Hematopoietic multipotent progenitor cell treated with erythropoietin and hydrocortisone succinate and interleukin-3 and kit ligand, for 15 days (in vitro differentiated cells): Measurements from ENCODE around the gene SHROOM2.

ENCODE experiments used
- DNase-seq: peaks from one replicate; pipeline ENCODE4 v3.0.0-alpha.2; 2015; ENCODE audit warnings: low spot score

Gene SHROOM2

DNA sequence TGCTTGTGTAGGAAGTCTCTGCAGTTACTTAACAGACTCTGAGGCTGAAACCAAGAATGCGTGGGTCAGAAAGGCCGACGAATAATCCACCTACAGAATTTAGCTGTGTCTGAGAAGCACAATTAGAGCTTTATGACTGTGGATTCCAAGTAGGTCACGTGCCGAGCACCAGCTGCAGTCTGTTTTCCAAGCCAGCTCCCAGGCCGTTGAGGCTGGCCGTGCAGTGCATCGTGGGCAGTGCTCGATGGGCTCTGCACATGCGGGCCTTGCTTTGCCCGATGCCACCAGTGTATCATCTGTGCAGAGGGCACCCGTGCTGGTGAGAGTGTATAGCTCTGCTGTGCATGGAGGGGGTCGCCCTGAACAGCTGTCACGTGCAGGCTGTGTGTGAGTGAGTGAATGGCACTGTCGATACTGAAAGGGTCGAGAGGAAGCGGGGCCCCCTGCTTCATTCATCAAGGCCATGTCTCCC is 113.4 kb downstream of the SHROOM2 start:
- DNase-seq, result no peak

DNA sequence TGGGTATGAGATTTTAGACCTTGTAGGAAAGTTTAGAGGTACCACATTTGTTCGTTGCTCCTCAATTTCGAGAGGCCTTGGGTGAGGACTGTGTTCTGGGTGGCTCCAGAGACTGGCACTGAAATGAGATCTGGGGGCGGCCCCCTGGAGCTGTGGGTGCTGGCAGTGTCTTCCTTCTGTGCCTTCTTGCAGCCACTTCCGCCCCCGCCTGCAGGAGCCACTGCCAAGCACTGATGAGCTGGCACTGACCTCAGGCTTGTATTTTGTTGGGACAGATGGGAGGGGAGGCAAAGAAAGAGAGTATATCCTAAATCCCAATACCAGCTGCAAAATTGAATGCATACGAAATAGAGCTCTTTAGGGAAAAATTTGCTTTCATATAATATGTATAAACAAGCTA is 116.4 kb downstream of the SHROOM2 start:
- DNase-seq, result no peak

DNA sequence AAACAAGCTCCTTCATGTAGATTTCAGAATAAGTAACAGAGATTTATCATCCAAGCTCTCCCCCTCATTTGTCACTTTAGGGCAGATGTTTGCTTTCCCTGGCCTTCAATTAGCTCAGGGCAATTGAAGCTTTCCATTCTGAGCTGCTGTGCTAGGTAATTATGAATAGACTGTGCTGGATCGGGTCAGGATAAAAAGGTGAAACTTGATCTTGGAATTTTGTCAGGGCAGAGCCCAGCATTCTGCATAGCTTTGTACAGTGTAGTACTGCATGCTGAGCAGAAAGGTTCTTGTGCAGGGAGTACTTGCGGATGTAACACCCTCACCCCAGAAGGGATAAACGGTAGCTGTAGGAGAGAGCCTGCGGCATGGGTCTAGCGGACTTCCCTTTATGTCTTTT is 116.9 kb downstream of the SHROOM2 start:
- DNase-seq, result no peak

DNA sequence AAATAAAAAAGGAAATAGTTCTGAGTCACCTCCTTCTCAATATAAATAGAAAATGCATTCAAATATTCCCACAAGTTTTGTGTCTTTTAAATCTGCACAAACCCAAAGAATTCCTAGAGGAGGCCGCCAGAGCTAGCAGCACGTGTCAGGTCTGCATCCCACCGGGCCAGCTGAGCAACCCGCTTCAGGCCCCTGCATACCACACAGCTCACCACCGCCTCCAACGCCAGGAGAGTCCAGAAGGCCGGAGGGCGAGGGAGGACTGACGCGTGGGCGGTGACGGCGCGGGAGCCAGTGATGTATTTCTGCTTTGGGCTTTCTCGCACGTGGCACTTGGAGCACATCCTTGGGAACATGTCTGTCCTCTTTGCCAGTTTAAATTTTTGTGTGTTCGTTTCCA is 119.1 kb downstream of the SHROOM2 start:
- DNase-seq, result no peak

DNA sequence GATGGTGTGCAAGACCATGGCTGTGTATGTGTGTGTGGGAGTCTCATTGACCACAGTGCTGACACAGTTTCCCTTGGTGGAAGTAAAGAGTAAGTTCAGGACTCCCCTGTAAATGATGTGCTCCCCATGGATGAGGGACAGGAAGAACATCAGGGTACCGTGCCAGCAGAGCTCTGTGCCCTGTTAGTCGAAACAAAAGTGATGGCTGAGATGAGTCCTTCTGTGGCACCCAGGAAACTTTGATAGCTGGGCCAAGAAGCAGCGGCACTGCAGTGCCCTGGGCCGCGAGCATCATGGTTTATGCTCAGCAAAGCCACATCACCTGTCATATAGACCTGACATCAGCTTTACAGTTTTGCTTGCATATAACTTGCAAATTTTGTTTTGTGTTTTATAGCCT is 119.5 kb downstream of the SHROOM2 start:
- DNase-seq, result no peak

DNA sequence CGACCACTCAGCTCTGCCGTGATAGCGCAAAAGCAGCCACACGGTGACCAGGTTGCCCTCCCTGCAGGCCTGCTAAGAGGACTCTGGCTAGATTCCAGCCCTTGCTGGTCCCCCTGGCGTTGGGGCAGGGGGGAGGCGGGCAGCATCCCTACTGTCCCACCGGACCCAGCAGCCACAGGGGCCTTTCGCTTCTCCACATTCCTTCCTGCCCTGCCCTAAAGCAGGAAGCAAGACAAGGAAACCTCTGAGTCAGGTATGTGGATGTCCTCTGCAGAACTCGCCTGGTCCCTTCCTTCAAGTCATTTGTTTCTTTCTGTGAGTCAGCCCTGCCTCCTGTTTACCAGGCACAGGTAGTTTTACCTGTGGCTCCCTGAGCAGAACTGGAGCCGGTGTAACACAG is 120.7 kb downstream of the SHROOM2 start:
- DNase-seq, result no peak

DNA sequence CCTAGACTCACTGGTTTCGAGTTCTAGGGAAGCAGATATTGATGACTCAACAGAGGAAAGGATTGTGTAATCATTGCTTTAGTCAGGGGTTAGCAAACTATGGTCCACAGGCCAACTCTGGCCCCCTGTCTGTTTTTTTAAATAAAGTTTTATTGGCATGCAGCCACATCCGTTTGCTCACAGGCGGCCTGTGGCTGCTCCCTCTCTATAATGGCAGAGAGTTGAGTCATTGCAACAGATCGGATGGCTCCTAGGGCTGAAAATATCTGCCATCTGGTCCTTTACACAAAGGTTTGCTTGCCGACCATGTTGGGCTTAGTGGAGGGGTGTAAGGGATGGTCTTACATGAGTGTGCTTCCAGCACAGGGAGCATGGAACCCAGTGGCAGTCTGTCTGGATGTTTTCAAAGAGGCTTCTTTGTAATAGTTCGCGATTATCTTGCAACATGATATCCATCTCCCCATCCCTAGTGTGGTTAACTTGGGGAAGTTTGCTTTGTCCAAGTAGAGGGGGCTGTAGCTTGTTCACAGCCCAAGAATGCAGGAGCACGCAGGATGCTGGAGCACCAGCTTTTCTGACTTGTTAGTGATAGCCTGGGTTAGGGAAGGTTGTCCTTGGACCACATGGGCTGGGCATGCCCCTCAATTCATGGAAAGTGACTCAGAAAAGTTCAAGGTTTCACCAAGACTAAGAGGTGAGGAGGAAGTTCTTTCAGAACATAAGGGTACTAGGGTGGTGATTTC is 121.6 kb downstream of the SHROOM2 start:
- DNase-seq, result no peak

DNA sequence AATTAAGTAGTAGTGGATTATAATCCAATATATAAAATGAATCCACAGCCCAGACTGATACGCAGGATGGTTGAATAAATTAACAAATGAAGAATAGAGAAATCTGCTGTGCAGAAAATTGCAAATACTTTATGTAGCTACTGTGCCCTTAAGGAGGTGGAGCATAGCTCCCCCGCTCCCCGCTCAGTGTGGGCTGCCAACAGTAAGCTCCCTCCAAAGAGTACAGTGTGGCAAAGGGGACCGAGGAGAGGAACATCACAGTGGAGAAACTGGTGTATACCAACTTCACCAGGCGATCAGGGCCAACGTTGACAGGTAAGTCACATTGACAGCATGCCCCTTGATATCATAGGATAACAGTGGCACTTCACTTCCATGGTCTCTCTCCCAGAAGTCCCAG is 123.0 kb downstream of the SHROOM2 start:
- DNase-seq, result no peak

DNA sequence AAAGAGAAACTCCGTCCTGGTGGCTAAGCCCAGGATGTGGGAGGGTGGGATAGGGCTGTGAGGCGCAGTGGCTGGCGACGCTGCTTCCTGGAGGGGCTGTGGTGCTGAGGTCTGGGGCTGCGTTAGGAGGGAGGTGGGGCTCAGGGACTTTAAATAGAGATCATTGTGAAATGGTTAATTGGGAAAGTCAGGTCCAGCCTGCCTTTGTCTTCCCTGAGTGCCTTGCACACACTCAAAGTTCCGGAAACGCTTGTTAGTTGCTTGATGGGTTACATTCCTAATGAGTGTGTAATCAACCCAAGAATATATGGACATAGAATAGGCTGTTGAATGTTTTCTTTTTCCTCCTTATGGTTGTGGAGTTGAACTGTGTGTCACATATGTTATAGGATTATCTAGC is 125.3 kb downstream of the SHROOM2 start:
- DNase-seq, result no peak

DNA sequence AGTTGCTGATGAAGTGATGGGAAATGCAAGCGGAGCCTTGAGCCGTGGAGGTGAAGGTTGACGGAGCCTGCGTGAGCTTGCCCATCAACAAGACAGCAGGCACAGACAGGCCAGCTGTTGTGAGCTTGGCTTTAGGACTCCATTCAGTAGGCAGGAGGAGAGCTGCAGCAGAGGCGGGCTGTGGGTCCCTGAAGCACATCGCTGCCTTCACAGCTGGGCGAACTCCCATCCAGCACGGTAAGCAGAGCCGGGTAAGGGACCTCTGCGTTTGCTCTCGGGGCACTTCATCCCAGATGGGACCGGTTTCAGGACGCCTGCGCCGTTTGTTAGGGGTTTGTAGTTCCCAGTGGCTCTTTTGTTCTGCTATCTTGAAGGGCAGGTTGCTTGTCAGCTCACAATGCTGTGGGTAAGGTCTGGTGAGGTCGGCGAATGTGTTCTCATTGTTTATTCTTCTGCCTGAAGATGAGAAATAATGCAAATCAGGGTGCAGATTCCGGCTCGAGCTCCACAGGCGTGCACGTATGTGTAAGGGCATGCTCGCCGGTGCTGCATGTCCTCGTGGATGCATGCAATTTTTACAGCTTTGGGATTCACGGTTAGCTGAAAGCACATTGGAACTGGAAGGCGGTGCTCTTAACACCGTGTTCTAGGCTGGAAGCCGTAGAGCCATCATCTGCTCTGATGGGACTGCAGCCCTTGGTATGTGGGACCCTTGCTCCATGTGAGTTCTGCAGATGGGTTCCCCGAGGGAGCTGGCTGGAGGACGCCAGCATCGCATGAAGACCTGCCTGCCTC is 126.3 kb downstream of the SHROOM2 start:
- DNase-seq, result no peak

DNA sequence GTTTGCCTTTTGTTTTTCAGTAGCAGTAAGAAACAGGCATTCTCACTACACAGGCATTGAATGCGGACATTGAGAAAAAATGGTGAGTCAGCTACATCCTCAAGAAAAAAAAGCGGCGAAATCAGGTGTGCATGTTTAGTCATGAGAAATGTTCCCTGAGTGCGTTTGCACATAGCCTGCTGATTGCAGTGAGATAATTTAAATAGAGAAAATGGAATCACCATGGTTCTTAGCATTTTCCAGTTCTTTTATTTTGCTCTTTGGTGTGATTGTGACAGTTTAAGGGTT is 126.9 kb downstream of the SHROOM2 start:
- DNase-seq, result no peak

DNA sequence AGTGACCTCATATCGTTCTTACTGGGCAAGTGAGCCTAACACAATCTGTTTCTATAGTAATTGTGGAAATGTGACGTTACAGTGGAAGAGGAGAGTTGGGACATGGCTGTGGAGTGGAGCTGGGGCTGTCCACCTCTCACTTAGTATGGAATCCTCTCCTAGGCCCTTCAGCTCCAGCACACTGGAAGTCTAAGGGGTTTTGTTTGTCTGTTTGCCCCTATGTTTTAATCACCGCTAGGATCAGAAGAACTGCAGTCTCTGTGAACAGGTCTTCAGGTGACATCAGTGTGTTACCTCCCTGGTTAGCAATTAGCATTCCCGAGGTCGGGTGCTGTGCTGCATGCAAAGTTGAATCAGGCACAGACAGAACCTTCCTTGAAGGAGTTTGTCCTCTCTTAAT is 131.6 kb downstream of the SHROOM2 start:
- DNase-seq, result no peak

DNA sequence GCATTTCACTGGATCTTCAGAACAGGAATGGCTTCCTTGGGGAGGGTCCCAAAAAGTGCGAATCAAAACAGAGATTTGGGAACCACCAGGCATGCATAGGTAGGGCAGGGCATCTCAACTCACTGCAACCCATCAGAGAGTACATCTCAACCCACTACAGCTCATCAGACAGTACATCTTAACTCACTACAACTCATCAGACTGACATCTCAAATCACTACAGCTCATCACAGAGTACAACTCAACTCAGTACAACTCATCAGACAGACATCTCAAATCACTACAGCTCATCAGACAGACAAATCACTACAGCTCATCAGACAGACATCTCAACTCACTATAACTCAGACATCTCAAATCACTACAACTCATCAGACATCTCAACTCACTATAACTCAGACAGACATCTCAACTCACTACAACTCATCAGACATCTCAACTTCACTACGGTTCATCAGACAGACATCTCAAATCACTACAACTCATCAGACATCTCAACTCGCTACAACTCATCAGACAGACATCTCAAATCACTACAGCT is 133.5 kb downstream of the SHROOM2 start:
- no peak for DNase-seq

DNA sequence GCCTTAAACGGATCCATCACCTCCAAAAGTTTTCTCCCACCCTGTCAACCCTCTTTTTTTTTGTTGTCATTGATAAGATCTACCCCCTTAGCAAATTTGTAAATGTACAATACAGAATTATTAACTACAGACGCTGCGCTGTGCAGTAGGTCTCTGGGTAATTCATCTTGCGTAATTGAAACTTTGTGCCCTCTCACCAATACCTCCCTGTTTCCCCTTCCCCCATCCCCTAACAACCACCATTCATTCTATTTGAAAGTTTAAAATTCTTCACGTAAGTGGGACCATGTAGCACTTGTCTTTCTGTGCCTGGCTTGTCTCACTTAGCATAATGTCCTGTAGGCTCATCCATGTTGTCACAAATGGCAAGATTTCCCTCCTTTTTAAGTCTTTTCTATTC is 135.2 kb downstream of the SHROOM2 start:
- no peak for DNase-seq

DNA sequence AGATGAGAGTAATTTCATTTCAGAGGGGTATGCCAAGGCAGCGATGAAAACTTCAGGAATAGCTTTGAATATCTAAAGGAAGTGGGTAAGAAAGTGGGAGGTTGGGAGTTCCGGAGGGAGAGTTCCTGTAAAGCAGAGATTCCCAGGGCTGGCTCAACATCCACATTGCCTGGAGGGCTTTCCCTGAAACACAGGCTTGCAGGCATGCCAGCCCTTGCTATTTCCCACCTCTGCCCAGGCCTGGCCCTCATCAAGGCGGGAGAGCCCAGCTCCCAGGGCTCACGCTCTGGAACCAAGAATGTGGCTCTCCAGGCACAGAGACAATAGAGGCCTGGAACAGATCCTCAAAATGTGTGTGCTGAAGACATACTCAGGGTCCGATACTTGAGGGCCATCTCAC is 137.1 kb downstream of the SHROOM2 start:
- DNase-seq, result no peak

DNA sequence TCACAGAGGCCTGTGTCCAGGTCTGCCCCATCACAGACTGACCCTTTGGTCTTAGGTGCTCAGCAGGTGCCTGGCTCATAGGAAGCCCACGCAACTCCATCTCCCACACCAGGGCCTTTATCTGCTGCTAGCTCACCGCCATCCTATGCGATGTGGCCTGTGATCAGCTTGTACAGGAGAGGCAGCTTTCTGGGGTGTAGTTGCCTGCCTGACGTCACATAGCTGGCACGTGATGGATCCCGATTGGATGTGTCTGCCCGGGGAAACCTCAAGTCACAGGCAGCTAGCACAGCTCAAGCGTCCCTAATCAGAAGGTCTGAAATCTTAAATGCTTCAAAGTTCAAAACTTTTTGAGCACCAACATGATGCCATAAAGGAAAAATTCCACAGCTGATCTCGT is 139.8 kb downstream of the SHROOM2 start:
- no peak for DNase-seq

DNA sequence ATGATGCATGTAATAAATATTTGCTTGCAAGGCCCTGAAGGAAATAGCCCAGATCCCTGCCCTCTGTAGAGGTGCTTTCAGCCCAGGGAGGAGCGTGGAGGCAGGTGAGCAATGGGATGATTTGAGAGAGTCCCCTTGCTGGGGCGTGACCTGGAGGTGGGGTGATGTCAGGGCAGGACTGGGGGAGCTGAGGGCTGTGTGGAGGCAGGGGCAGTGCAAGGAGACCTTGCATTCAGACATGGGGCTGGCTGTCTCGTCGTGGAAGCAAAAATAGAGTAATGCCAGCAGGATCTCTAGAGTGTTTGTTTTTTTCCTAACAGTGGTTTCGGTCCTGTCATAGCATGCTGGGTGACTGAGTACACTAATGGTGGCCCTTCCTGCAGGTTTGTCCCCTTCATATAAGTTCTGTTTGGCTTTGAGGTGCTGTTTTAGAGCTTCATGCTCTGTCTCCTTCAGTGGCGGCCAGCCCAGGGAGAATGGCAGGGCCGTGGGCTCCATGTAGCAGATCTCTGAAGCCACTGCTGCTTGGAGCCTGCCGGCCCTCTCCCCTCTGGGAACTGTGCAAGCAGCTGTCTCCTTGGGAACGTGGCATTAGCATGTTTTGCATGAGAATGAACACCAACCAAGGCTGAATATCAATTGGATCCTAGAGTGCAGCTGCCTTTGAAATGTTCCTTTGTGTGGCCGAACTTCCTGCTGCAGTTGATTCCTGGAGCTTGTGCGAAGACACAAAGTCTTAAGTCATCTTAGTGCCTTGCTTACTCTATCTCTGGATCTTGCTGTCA is 141.7 kb downstream of the SHROOM2 start:
- no peak for DNase-seq

DNA sequence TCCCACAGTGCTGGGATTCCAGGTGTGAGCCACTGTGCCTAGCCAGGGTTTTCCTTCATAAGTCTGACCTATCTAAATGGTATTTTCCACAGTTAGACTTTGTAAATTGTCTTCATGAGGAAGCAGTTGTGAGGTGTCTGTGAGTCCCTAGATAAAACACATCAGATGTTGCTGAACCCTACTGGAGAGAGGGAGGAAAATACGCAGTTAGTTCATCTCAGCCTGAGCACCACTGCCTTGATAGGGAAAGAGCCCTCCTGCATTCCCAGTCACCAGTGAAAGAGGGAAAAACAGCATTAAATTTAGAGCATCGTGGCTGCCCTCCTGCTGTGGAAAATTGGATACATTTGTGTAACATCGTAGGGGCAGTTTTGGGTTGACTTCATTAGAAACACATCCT is 149.2 kb downstream of the SHROOM2 start:
- DNase-seq, result no peak

DNA sequence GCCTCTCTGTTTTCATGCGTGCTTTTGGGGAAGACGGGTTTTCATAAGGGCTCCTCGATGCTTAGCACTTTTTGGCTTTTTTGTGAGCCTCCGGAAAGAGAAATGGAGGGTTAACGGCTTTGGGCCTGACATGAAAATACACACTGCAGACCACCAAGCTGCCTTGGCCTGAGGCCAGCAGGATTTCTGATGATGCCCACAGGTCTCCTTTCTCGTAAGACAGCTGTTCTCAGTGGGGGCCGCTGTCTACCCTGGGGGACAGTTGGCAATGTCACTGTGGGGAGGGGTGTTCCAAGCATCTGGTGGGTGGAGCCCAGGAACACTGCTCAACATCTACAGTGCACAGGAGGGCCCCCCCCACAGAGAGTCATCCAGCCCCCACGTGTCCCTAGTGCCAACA is 151.5 kb downstream of the SHROOM2 start:
- DNase-seq, result no peak

DNA sequence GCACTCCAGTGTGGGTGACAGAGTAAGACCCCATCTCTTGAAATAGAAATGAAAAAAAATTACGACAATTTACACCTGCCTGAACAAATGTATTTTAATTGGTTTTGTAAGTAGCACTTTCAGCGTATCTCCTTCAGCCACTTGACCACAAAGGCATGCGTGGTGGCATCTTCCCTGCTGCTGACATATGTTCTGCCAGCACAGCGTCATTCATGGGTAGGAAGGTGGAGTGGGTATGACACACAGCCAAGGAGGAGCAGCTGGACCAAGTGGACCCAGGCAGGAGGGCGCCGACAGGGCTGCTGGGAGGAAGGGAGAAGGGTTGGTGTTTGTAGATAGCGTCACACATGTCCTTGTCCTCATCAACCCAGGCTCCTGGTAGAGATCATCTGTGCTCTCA is 152.3 kb downstream of the SHROOM2 start:
- no peak for DNase-seq

DNA sequence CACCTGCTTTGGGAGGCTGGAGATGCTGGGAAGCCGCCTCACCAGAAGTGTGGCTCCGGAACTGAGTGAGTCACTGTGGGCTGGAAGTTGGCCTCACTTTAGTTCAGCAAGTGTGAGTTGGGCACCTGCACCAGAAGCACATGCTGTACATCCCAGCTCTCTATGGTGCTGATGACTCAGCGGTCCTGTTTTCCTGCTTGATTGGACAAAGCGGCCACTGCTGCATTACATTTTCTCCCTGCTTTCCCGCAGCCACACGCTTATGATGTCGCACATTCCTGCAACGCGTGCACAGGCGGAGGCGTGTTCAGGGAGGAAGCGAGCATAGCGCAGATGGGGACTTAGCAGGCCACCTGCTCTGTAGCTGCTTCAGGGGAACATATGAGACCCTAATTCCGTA is 154.2 kb downstream of the SHROOM2 start:
- no peak for DNase-seq

DNA sequence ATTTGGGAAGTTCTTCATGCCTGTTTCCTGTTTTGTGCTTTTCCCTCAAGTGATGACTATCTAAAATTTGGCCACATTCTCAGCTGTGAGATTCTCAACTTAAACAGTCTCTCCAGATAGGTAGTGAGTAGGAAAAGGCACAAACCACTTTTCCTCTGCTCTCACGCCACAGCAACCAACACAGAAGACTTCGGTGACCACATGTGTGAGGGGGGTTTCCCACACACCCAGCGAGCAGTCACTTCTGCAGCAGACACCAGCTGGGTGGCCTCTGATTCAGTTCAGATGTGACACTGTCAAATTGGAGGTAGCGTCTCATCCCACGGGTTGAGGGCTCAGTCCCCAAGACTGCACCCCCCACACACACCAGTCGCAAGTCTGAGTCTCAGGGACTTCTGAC is 155.9 kb downstream of the SHROOM2 start:
- DNase-seq, result no peak

DNA sequence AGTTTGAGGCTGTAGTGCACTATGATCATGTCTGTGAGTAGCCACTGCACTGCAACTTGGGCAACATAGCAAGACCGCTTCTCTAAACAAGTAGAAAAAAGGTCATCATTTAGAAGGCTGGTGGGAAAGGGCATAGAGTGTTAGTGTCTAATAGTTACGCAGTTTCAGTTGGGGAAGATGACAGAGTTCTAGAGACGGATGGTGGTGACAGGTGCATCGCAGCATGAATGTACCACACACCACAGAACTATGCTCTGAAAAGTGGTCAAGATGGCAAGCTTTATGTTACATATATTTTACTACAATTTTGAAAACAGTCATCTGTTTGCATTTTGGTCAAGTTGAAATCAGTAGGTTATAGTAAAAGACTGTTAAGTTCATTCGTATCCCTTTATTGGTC is 157.2 kb downstream of the SHROOM2 start:
- no peak for DNase-seq
